Fibroblast of lung (primary cell): ENCODE results near the gene KRTAP9-9. TPM values are rescaled to one million over a fixed set of nuclear protein-coding genes. Genes with fewer than 3 reads are reported as not detected.
"Not testable (repeated sequence)": the region's sequence is repeated elsewhere in the genome, so short reads cannot be mapped to it uniquely, and the experiment has no call there.

Experiments
- DNase-seq, 2 donors: peaks; one replicate each; pipeline versions ENCODE4 v3.0.0 to v3.0.0-alpha.2; 2010; ENCODE audit warnings: low read depth in 2 of 2
- H2AFZ ChIP-seq: 2 replicates; pipeline ENCODE4 v1.5.1; 2012; ENCODE audit warnings: low read length, control low read depth, inconsistent platforms
- H3K27ac ChIP-seq: 2 replicates; pipeline ENCODE4 v1.5.1; 2011; ENCODE audit warnings: low read length, control low read depth; ENCODE audit not compliant: insufficient read depth
- H3K27me3 ChIP-seq: 2 replicates; pipeline ENCODE4 v1.5.1; 2011; ENCODE audit warnings: mild to moderate bottlenecking, low read length; ENCODE audit not compliant: control insufficient read depth, insufficient read depth
- H3K36me3 ChIP-seq: 2 replicates; pipeline ENCODE4 v1.5.1; 2011; ENCODE audit warnings: low read length; ENCODE audit not compliant: control insufficient read depth, insufficient read depth
- H3K4me1 ChIP-seq: 2 replicates; pipeline ENCODE4 v1.5.1; 2011; ENCODE audit warnings: low read length; ENCODE audit not compliant: control insufficient read depth, insufficient read depth; ENCODE audit errors: extremely low read depth
- H3K4me2 ChIP-seq: 2 replicates; pipeline ENCODE4 v1.5.1; 2011; ENCODE audit warnings: low read length, control low read depth; ENCODE audit not compliant: insufficient read depth; ENCODE audit errors: extremely low read depth
- H3K4me3 ChIP-seq, 4 experiments: fragments of 200-600 bp in 1 of 4; sonication (generic) in 1 of 4; replicated peaks in 1 of 4; 2 replicates each; pipeline ENCODE4 v1.5.1; 2011 to 2016; ENCODE audit warnings: low read length in 4 of 4, low read depth in 3 of 4, mild to moderate bottlenecking in 3 of 4, control low read depth in 2 of 4, inconsistent platforms in 1 of 4, mixed read lengths in 1 of 4; ENCODE audit not compliant: insufficient read depth in 1 of 4; ENCODE audit errors: control extremely low read depth in 1 of 4
- H3K79me2 ChIP-seq: 2 replicates; pipeline ENCODE4 v1.5.1; 2012; ENCODE audit warnings: mild to moderate bottlenecking, low read length, inconsistent platforms; ENCODE audit not compliant: control insufficient read depth, insufficient read depth
- H3K9ac ChIP-seq: 2 replicates; pipeline ENCODE4 v1.5.1; 2011; ENCODE audit warnings: mild to moderate bottlenecking, low read length, control low read depth; ENCODE audit not compliant: insufficient read depth
- H3K9me3 ChIP-seq: 2 replicates; pipeline ENCODE4 v1.5.1; 2012; ENCODE audit warnings: low read depth, low read length; ENCODE audit not compliant: control insufficient read depth, insufficient read depth
- H4K20me1 ChIP-seq: 2 replicates; pipeline ENCODE4 v1.5.1; 2011; ENCODE audit warnings: low read length; ENCODE audit not compliant: control insufficient read depth, insufficient read depth; ENCODE audit errors: extremely low read depth
- EZH2 ChIP-seq: IDR thresholded peaks from 2 replicates; pipeline ENCODE4 v1.5.1; 2012; ENCODE audit warnings: low read length, control low read depth, mild to moderate bottlenecking; ENCODE audit errors: missing control alignments
- polyA plus RNA-seq, 2 donors: library from polyadenylated mRNA; depleted of rRNA in 1 of 2; stranded (reverse) in 1 of 2; unstranded in 1 of 2; fragments of >200 nt; gene quantifications; 2 replicates each; pipeline ENCODE4 v1.2.1, GENCODE V29; 2011 to 2012; ENCODE audit warnings: missing spikeins in 1 of 2
- total RNA-seq: library from RNA; depleted of rRNA; stranded (reverse); fragments of >200 nt; gene quantifications from 2 replicates; pipeline ENCODE4 v1.2.1, GENCODE V29; 2014
- TF ChIP-seq, protein P1 (sequence below), 2 donors: IDR thresholded peaks in 1 of 2; conservative IDR thresholded peaks in 1 of 2; 1 replicate in 1 of 2; 2 replicates in 1 of 2; pipeline ENCODE4 v1.5.1; 2011 to 2012; ENCODE audit warnings: low read length in 2 of 2, control low read depth in 1 of 2, inconsistent platforms in 1 of 2, low read depth in 1 of 2, mild to moderate bottlenecking in 1 of 2

The KRTAP9-9 gene
- total and polyA plus RNA-seq, 2 donors (not counting 1 experiment from before 2014, with no cell fraction given) = not detected

DNA sequence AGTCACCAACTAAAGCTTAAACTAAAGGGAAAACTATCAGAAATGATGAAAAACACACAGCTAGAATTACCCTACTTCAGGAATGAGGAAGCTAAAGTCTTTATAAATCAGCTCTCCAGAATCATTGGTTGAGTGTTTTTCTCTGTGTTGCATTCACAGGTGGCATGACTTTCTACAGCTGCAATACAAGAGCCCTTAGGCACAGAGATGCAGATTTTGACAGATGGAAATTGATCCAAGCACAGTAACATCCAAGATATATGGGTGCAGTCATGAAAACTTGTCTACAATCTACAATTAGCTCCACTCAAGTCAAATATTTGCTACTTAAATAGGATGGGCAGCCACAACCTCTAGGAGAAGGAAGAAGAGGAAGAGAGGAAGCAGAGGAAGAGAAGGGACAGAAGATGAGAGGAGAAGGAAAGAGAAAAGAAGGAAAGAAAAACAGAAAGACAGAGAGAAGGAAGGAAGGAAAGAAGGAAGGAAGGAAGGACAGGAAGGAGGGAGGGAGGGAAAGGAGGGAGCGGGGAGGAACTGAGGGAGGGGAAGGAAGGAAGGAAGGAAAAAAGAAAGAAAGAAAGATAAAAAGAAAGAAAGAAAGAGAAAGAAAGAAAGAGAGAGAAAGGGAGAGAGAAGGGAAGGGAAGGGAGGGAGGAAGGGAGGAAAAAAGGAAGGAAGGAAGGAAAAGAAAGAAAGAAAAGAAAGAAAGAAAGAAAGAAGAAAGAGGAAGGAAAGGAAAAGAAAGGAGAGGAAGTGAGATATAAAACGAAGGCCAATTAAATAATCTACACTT is 8.0 kb upstream of the KRTAP9-9 start:
- not testable (repeated sequence) for H3K79me2 ChIP-seq, H3K4me2 ChIP-seq, H3K9ac ChIP-seq, H3K4me3 ChIP-seq, H3K27me3 ChIP-seq, DNase-seq, H3K36me3 ChIP-seq, H3K4me1 ChIP-seq, H4K20me1 ChIP-seq, H3K27ac ChIP-seq, H3K9me3 ChIP-seq, H2AFZ ChIP-seq

DNA sequence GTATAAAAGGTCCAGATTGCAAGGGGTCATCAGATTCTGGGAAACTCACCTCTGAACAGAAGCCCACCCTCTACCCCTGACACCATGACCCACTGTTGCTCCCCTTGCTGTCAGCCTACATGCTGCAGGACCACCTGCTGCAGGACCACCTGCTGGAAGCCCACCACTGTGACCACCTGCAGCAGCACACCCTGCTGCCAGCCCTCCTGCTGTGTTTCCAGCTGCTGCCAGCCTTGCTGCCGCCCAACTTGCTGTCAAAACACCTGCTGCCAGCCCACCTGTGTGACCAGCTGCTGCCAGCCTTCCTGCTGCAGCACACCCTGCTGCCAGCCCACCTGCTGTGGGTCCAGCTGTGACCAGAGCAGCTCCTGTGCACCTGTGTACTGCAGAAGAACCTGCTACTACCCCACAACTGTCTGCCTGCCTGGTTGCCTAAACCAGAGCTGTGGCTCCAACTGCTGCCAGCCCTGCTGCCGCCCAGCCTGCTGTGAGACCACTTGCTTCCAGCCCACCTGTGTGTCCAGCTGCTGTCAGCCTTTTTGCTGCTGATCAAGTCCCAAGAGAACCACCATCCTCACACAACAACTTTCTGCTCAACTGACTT is 5.4 kb upstream of the KRTAP9-9 start, which contains the start of gene KRTAP9-4:
KRTAP9-4 (plus strand) TSS at position 51 of the 604 bp plus-strand sequence; CDS start at position 85, 34 bp downstream.
- not testable (repeated sequence) for H3K9ac ChIP-seq, DNase-seq, H3K4me2 ChIP-seq, H3K4me3 ChIP-seq, H3K27ac ChIP-seq, H4K20me1 ChIP-seq, H2AFZ ChIP-seq, H3K4me1 ChIP-seq, H3K36me3 ChIP-seq, H3K9me3 ChIP-seq, H3K27me3 ChIP-seq, H3K79me2 ChIP-seq

DNA sequence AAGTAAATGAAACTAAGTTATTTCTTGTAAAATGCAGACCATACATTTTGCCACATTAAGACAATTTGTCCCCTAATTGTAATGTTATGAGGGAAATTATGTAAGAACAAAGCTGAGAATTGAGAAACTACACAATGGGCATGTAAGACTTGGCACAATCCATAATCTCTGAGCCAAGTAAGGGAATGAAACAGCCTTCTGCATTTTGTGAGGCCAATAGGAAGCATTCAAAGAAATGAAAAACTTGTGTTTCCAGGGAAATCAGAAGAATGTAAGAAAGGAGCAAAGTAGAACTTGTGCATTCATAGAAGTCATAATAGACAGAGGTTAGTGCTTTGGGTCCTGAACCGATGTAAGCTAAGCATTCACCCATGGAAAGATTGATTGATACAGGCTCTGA is 3.9 kb upstream of the KRTAP9-9 start:
- no peak for DNase-seq
- Histone ChIP-seq H3K27me3 (peaks cover 3% of the 10 kb centered on the region), H3K9ac (no peak overlapping the region), H3K4me1 (no peaks in the 10 kb centered on the region), H3K4me2 (no peak overlapping the region), H3K79me2 (no peaks in the 10 kb centered on the region), H2AFZ (no peak overlapping the region), H3K9me3 (no peaks in the 10 kb centered on the region), H3K36me3 (no peaks in the 10 kb centered on the region), H3K4me3 (no peak overlapping the region), H3K27ac (no peak overlapping the region), H4K20me1 (no peaks in the 10 kb centered on the region)
- no peak for TF ChIP-seq EZH2
- TF ChIP-seq, protein P1, sequence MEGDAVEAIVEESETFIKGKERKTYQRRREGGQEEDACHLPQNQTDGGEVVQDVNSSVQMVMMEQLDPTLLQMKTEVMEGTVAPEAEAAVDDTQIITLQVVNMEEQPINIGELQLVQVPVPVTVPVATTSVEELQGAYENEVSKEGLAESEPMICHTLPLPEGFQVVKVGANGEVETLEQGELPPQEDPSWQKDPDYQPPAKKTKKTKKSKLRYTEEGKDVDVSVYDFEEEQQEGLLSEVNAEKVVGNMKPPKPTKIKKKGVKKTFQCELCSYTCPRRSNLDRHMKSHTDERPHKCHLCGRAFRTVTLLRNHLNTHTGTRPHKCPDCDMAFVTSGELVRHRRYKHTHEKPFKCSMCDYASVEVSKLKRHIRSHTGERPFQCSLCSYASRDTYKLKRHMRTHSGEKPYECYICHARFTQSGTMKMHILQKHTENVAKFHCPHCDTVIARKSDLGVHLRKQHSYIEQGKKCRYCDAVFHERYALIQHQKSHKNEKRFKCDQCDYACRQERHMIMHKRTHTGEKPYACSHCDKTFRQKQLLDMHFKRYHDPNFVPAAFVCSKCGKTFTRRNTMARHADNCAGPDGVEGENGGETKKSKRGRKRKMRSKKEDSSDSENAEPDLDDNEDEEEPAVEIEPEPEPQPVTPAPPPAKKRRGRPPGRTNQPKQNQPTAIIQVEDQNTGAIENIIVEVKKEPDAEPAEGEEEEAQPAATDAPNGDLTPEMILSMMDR (conservative IDR thresholded peaks at IDR 0.05 in 1 of 2, IDR thresholded peaks at IDR 0.05 in 1 of 2; ENCODE audit: low read depth in 1 of 2, low read length in 2 of 2) = no peak

DNA sequence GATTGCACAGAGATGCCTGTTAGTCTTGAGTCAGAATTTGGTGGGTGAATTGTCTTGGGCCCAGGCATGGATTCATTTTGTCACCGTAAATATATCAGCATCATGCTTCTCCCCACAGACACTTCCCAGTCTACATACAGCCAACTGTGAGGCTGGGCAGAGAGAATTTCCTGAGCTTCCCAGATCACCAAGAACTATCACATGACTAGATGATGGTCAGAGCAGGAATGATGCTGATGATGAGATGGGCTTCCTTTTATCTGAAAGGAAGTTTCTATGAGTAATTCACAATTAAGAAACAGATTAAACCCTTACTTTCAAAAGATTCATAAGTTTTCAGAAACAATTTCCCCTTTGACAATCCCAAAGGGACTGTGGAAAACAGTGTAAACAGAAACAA is 323 bp upstream of the KRTAP9-9 start:
- no peaks in the 10 kb centered on the region for H4K20me1 ChIP-seq
- no peaks in the 10 kb centered on the region for H3K9me3 ChIP-seq
- H3K4me3 ChIP-seq = no peak overlapping the region
- no peak overlapping the region for H2AFZ ChIP-seq
- H3K9ac ChIP-seq = no peak overlapping the region
- H3K4me2 ChIP-seq = no peak overlapping the region
- H3K36me3 ChIP-seq = no peaks in the 10 kb centered on the region
- TF ChIP-seq, protein P1 (conservative IDR thresholded peaks at IDR 0.05 in 1 of 2, IDR thresholded peaks at IDR 0.05 in 1 of 2; ENCODE audit: low read depth in 1 of 2, low read length in 2 of 2) = no peak
- no peak for TF ChIP-seq EZH2
- no peak overlapping the region for H3K27ac ChIP-seq
- no peaks in the 10 kb centered on the region for H3K4me1 ChIP-seq
- H3K79me2 ChIP-seq = no peaks in the 10 kb centered on the region
- no peak for DNase-seq
- H3K27me3 ChIP-seq = no peaks in the 10 kb centered on the region
